Loucy (cell line): ENCODE data around the gene ALG14.

ENCODE experiments used
- H2AFZ ChIP-seq: fragments of 200-600 bp; sonication (generic); 2 replicates; pipeline ENCODE4 v1.6.0; 2016; ENCODE audit warnings: antibody characterized with exemption, mild to moderate bottlenecking, low read length, moderate library complexity
- H3F3A ChIP-seq: fragments of 200-600 bp; 2 replicates; pipeline ENCODE4 v1.6.0; 2016; ENCODE audit warnings: antibody characterized with exemption, low read depth, mild to moderate bottlenecking
- H3K27me3 ChIP-seq: fragments of 200-600 bp; sonication (generic); 2 replicates; pipeline ENCODE4 v1.6.1; 2014; ENCODE audit warnings: low read length, mild to moderate bottlenecking; ENCODE audit not compliant: insufficient read depth, poor library complexity, severe bottlenecking
- H3K36me3 ChIP-seq: fragments of 200-600 bp; sonication (generic); 2 replicates; pipeline ENCODE4 v1.6.1; 2016; ENCODE audit warnings: low read length; ENCODE audit not compliant: insufficient read depth
- H3K4me1 ChIP-seq: fragments of 200-600 bp; sonication (generic); 2 replicates; pipeline ENCODE4 v1.5.1; 2014; ENCODE audit warnings: low read length, mild to moderate bottlenecking; ENCODE audit not compliant: insufficient read depth, poor library complexity, severe bottlenecking
- H3K4me2 ChIP-seq: fragments of 200-600 bp; sonication (generic); 2 replicates; pipeline ENCODE4 v1.6.0; 2014; ENCODE audit warnings: antibody characterized with exemption, low read length, low read depth, mild to moderate bottlenecking; ENCODE audit not compliant: poor library complexity, severe bottlenecking
- H3K4me3 ChIP-seq: fragments of 200-600 bp; sonication (generic); 2 replicates; pipeline ENCODE4 v1.5.1; 2014; ENCODE audit warnings: low read length, mild to moderate bottlenecking, mixed read lengths; ENCODE audit not compliant: poor library complexity, severe bottlenecking
- H3K79me2 ChIP-seq: fragments of 200-600 bp; sonication (generic); 2 replicates; pipeline ENCODE4 v1.6.1; 2014; ENCODE audit warnings: low read length; ENCODE audit not compliant: insufficient read depth
- H3K9ac ChIP-seq: fragments of 200-600 bp; sonication (generic); 2 replicates; pipeline ENCODE4 v1.6.0; 2014; ENCODE audit warnings: mild to moderate bottlenecking, low read depth, low read length, moderate library complexity; ENCODE audit not compliant: poor library complexity, severe bottlenecking
- H3K9me2 ChIP-seq: fragments of 200-600 bp; sonication (generic); replicated peaks from 2 replicates; pipeline ENCODE4 v1.6.1; 2016; ENCODE audit warnings: low read depth, low read length, mixed read lengths
- H3K9me3 ChIP-seq: fragments of 200-600 bp; sonication (generic); 2 replicates; pipeline ENCODE4 v1.6.1; 2014; ENCODE audit warnings: mild to moderate bottlenecking, antibody characterized with exemption, low read length, low read depth; ENCODE audit not compliant: insufficient read depth
- H4K20me1 ChIP-seq: fragments of 200-600 bp; sonication (generic); 2 replicates; pipeline ENCODE4 v1.6.0; 2014; ENCODE audit warnings: antibody characterized with exemption, low read length, mild to moderate bottlenecking; ENCODE audit not compliant: insufficient read depth, poor library complexity, severe bottlenecking
- EZH2phosphoT487 ChIP-seq: fragments of 200-600 bp; IDR thresholded peaks from 2 replicates; pipeline ENCODE4 v1.6.1; 2018; ENCODE audit warnings: antibody characterized with exemption, mild to moderate bottlenecking, moderate library complexity, borderline replicate concordance
- TF ChIP-seq, protein P1 (sequence below): fragments of 200-600 bp; sonication (generic); conservative IDR thresholded peaks from 2 replicates; pipeline ENCODE4 v1.5.1; 2014; ENCODE audit warnings: mild to moderate bottlenecking, antibody characterized with exemption, low read length

ALG14 gene

GRCh38 chr1:95028954-95029353 lies 43.8 kb downstream of the ALG14 start:
- Histone ChIP-seq H3K4me1 (no peaks in the 10 kb centered on the region), H3K79me2 (no peaks in the 10 kb centered on the region), H3K4me3 (no peak overlapping the region), H3K9me3 (peaks cover 3% of the 10 kb centered on the region; the same call in 1 of the 2 replicates), H3K27me3 (no peaks in the 10 kb centered on the region), H3K9me2 (no peaks in the 10 kb centered on the region), H2AFZ (no peak overlapping the region), H4K20me1 (no peaks in the 10 kb centered on the region), H3K36me3 (no peaks in the 10 kb centered on the region), H3F3A (no peaks in the 10 kb centered on the region), H3K4me2 (no peak overlapping the region), H3K9ac (no peak overlapping the region)
- TF ChIP-seq, protein P1, sequence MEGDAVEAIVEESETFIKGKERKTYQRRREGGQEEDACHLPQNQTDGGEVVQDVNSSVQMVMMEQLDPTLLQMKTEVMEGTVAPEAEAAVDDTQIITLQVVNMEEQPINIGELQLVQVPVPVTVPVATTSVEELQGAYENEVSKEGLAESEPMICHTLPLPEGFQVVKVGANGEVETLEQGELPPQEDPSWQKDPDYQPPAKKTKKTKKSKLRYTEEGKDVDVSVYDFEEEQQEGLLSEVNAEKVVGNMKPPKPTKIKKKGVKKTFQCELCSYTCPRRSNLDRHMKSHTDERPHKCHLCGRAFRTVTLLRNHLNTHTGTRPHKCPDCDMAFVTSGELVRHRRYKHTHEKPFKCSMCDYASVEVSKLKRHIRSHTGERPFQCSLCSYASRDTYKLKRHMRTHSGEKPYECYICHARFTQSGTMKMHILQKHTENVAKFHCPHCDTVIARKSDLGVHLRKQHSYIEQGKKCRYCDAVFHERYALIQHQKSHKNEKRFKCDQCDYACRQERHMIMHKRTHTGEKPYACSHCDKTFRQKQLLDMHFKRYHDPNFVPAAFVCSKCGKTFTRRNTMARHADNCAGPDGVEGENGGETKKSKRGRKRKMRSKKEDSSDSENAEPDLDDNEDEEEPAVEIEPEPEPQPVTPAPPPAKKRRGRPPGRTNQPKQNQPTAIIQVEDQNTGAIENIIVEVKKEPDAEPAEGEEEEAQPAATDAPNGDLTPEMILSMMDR: no peak
- no peak for TF ChIP-seq EZH2phosphoT487

DNA sequence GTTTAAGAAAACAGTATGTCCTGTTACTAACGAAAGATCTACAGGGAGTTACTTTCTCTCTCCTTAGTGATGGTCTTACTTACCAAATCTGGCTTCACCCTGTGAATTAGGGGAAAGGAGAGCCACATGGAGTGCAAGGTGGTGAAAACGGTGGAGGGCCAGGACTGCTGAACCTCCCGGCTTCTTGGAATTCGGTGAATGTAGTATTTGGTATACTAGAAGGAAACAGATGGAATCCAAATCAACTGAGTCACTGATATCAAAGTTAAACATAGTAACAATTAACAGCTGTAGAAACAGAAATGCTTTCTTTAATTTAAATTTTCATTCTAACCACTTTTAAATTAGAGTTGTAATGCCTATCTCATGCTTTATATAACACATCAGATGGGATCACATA lies 45.7 kb downstream of the ALG14 start:
- Histone ChIP-seq H3K9ac (no peak overlapping the region), H3K4me1 (no peaks in the 10 kb centered on the region)

DNA sequence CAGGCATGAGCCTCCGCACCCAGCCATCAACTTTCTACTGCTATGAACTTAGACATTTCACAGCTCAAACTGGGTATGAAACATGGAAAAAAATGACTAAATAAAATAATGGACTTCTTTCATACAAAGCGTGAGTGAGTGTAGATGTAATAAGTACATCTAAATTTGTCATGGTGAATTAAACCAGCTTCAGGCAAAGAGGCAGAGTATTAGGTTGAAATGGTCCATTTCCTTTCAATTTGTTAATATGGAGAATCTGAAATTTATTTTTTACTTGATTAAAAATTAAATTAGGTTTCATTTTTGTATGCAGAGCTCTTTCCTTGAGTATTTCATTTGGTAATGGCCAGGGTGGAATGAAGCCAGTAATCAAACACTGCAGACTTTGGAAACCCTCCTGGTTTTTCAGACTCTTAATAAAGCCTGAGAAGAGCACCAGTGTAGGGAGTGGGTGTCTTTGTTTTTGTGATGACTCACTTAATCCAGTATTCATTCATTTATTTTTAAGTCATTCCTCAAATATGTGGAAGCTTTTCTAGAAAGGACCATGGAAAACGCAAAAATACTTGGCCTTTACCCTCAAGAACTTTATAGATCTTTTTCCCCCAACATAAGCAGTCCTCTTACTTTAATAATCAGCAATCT lies 49.2 kb downstream of the ALG14 start:
- Histone ChIP-seq H3K4me3 (no peak overlapping the region), H3K9ac (no peak overlapping the region), H3K79me2 (no peaks in the 10 kb centered on the region), H3K9me2 (no peaks in the 10 kb centered on the region), H3F3A (no peaks in the 10 kb centered on the region), H3K4me1 (no peaks in the 10 kb centered on the region), H3K9me3 (no peaks in the 10 kb centered on the region), H3K36me3 (no peaks in the 10 kb centered on the region), H3K4me2 (no peak overlapping the region), H3K27me3 (no peaks in the 10 kb centered on the region), H4K20me1 (no peaks in the 10 kb centered on the region), H2AFZ (no peak overlapping the region)
- no peak for TF ChIP-seq EZH2phosphoT487
- TF ChIP-seq, protein P1: no peak

More for the DNA sequence above, 45.7 kb downstream of the ALG14 start:
- Histone ChIP-seq H3K27me3 (no peaks in the 10 kb centered on the region), H2AFZ (no peak overlapping the region), H4K20me1 (no peaks in the 10 kb centered on the region), H3K9me2 (no peaks in the 10 kb centered on the region), H3K9me3 (peaks cover 3% of the 10 kb centered on the region; the same call in 1 of the 2 replicates), H3K79me2 (no peaks in the 10 kb centered on the region), H3K36me3 (no peaks in the 10 kb centered on the region), H3F3A (no peaks in the 10 kb centered on the region), H3K4me2 (no peak overlapping the region), H3K4me3 (no peak overlapping the region)
- TF ChIP-seq EZH2phosphoT487: no peak
- TF ChIP-seq, protein P1: no peak
